Neural crest cell (in vitro differentiated cells): ENCODE data around the gene DDX51. TPM values are rescaled to one million over a fixed set of nuclear protein-coding genes. Genes with fewer than 3 reads are reported as not detected.

ENCODE experiments used
- DNase-seq: peaks from one replicate; pipeline ENCODE4 v3.0.0; 2021; ENCODE audit warnings: low read depth, mixed read lengths, low spot score
- H3K27ac Mint-ChIP-seq: one replicate; pipeline ENCODE4 v1.8.0; 2021; ENCODE audit warnings: mild to moderate bottlenecking, mixed read lengths; ENCODE audit not compliant: unreplicated experiment
- H3K27me3 Mint-ChIP-seq: 2 replicates; pipeline ENCODE4 v1.8.0; 2021; ENCODE audit warnings: low read depth, mild to moderate bottlenecking, mixed read lengths
- H3K36me3 Mint-ChIP-seq: 2 replicates; pipeline ENCODE4 v1.8.0; 2021; ENCODE audit warnings: low read depth, mild to moderate bottlenecking, mixed read lengths
- H3K4me1 Mint-ChIP-seq: 2 replicates; pipeline ENCODE4 v1.8.0; 2021; ENCODE audit warnings: mixed read lengths
- H3K4me3 Mint-ChIP-seq: one replicate; pipeline ENCODE4 v1.8.0; 2021; ENCODE audit warnings: mild to moderate bottlenecking, mixed read lengths
- H3K9me3 Mint-ChIP-seq: 2 replicates; pipeline ENCODE4 v1.8.0; 2021; ENCODE audit warnings: mixed read lengths
- total RNA-seq: library from RNA; stranded (reverse); gene quantifications from 2 replicates; pipeline ENCODE4 v1.2.1, GENCODE V29; 2021
- TF ChIP-seq, protein P1 (sequence below): fragments of 200-600 bp; sonication (generic); conservative IDR thresholded peaks from 2 replicates; pipeline ENCODE4 v1.5.0; 2021; ENCODE audit warnings: antibody characterized with exemption, mild to moderate bottlenecking

Gene DDX51
- total RNA-seq, 1 donor from 2014 or later = 33.3 TPM

DNA sequence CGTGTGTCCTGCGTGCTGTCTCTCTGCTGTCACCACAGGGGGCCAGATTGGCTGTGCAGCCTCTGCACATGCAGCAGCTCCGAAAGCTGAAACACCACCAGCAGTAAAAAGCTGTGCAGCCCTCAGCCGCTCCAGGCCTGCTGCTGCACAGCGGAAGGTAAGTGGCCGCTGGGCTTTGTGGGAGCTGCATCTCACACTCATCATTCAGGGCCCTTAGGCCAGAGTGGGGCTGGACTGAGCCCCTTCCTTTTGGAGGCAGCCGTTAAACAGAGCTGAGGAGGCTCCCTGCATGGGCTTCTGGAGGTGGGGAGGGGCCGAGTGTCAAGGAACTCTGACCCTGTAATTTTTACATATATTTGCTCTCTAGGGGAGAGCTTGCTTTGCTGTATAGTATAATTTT is 17.1 kb downstream of the DDX51 start:
- TF ChIP-seq, protein P1, sequence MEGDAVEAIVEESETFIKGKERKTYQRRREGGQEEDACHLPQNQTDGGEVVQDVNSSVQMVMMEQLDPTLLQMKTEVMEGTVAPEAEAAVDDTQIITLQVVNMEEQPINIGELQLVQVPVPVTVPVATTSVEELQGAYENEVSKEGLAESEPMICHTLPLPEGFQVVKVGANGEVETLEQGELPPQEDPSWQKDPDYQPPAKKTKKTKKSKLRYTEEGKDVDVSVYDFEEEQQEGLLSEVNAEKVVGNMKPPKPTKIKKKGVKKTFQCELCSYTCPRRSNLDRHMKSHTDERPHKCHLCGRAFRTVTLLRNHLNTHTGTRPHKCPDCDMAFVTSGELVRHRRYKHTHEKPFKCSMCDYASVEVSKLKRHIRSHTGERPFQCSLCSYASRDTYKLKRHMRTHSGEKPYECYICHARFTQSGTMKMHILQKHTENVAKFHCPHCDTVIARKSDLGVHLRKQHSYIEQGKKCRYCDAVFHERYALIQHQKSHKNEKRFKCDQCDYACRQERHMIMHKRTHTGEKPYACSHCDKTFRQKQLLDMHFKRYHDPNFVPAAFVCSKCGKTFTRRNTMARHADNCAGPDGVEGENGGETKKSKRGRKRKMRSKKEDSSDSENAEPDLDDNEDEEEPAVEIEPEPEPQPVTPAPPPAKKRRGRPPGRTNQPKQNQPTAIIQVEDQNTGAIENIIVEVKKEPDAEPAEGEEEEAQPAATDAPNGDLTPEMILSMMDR = no peak
- no peak for DNase-seq
- Mint-ChIP-seq H3K9me3 (peaks cover 12% of the 10 kb centered on the region), H3K4me1 (peaks cover 4% of the 10 kb centered on the region), H3K4me3 (no peak overlapping the region), H3K27ac (no peak overlapping the region), H3K36me3 (peaks cover 59% of the 10 kb centered on the region), H3K27me3 (no peaks in the 10 kb centered on the region)

DNA sequence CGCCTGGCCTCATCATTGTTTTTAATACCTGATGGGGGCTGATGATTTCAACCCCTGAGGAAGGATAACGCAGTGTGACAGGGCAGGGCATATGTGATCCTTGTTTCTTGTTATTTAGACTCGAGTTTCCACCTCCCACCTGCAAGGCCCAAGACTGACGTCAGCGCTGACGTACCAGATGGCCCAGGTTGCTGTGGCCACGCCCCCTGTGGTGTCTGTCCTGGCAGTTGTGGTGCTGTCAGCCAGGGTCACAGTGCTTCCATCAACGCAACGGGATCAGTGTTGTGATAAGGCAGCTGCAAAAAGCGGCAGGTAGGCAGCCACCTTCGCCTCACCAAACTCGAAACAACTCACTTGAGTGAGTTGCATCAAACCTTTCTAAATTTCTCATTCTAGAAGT is 18.4 kb downstream of the DDX51 start:
- Mint-ChIP-seq H3K9me3 (peaks cover 12% of the 10 kb centered on the region), H3K36me3 (peaks cover 52% of the 10 kb centered on the region), H3K27me3 (no peaks in the 10 kb centered on the region), H3K27ac (no peak overlapping the region), H3K4me1 (no peaks in the 10 kb centered on the region), H3K4me3 (no peak overlapping the region)
- TF ChIP-seq, protein P1 = no peak
- DNase-seq = no peak

DNA sequence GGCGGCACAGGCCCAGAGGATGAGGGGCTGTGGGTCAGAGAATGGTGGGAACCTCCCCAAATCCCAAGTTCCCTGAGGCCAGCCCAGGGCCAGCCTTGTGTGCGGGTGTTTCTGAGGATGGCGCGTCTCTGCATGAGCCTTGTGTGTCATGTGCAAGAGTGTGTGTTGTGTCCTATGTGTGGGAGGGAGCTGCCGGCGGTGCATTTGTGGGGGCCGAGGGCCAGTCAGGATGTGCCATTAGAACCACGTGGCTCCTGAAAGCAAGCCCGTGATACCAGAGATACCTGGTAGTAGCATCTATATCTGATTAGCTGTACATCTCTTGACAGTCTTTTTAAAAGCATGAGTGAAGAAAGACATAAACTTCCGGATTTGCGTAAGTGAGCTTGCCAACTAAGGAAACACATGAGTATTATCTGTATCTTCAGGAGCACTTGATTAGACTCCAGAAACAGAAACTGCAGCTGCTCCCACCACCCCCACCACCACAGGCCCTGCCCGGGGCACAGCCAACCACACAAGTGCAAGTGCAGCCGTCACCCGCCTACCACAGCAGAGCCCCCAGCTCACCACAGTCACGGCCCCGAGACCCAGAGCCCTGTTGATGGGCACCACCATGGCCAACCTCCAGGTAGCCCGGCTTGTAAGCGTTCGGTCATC is 19.2 kb downstream of the DDX51 start:
- H3K4me1 Mint-ChIP-seq = no peaks in the 10 kb centered on the region
- no peak for DNase-seq
- H3K9me3 Mint-ChIP-seq = peaks cover 12% of the 10 kb centered on the region
- no peaks in the 10 kb centered on the region for H3K27me3 Mint-ChIP-seq
- peaks cover 47% of the 10 kb centered on the region for H3K36me3 Mint-ChIP-seq
- H3K27ac Mint-ChIP-seq = no peak overlapping the region
- TF ChIP-seq, protein P1 = no peak
- no peak overlapping the region for H3K4me3 Mint-ChIP-seq

DNA sequence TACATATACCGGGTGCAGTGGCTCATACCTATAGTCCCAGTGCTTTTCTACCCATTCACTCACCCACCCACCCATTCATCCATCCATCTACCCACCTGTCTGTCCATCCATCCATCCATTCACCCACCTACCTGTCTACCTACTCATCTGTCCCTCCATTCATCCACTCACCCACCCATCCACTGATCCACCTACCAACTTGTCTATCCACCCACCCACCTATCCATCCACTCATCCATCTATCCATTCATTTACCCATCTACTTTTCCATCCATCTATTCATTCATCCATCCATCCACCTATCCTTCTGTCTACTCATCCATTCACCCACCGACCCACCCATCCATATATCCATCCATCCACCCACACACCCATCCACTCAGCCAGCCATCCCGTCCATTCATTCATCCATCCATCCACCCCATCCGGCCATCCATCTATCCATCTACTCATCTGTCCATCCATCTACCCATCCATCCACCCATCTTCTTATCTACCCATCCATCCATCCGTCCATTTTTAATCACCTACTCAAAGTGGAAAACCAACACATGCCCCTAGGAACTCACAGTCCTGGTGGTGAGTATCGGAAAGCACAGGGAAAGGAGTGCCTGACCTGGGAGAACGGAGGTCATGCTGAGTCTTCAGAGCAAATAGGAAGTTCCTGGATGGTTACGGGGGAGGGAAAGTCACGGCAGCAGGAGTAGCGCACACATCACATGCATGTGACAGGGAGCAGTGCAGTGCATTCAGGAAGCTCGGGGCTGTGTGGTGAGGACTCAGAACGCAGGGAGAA is 20.0 kb downstream of the DDX51 start:
- Mint-ChIP-seq H3K27me3 (no peaks in the 10 kb centered on the region), H3K9me3 (peaks cover 11% of the 10 kb centered on the region), H3K4me3 (no peak overlapping the region), H3K27ac (no peak overlapping the region), H3K4me1 (no peaks in the 10 kb centered on the region), H3K36me3 (peaks cover 41% of the 10 kb centered on the region)
- TF ChIP-seq, protein P1 = no peak
- DNase-seq = no peak

DNA sequence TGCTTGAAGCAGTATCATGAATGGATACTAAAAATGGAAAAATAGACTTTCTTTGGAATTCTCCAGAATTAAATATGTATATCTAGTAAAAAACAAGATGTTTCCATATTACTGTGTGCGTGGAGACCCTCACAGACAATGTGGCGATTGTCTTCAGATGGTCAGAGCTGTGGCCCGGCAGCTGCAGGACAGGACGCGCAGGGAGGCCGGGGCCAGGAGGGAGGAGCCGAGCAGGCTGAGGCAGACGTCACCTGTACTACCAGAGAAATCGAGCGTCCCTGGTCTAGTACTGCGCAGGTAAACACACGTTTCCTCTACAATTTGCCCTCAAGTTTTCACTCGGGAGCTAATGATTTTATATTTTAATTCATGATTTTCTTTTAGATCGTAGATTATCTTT is 22.8 kb downstream of the DDX51 start:
- peaks cover 19% of the 10 kb centered on the region for H3K36me3 Mint-ChIP-seq
- H3K9me3 Mint-ChIP-seq = no peaks in the 10 kb centered on the region
- TF ChIP-seq, protein P1 = no peak
- no peaks in the 10 kb centered on the region for H3K4me1 Mint-ChIP-seq
- no peak overlapping the region for H3K27ac Mint-ChIP-seq
- H3K4me3 Mint-ChIP-seq = no peak overlapping the region
- DNase-seq = no peak
- no peaks in the 10 kb centered on the region for H3K27me3 Mint-ChIP-seq
